GM23338 (cell line): ENCODE measurements around the gene SLC22A5. TPM values are rescaled to one million over a fixed set of nuclear protein-coding genes. Genes with fewer than 3 reads are reported as not detected.

Source experiments
- ATAC-seq: fragments of 200-7000 bp; cut with Tn5 transposase; 3 replicates; pipeline ENCODE4 v1.9.1; 2020
- DNase-seq: peaks from one replicate; pipeline ENCODE4 v3.0.0-alpha.2; 2015; ENCODE audit warnings: low spot score
- H2AFZ ChIP-seq: fragments of 200-600 bp; sonication (generic); 2 replicates; pipeline ENCODE4 v1.8.0; 2016; ENCODE audit warnings: antibody characterized with exemption, mild to moderate bottlenecking, moderate library complexity
- H3F3A ChIP-seq: fragments of 200-600 bp; sonication (generic); replicated peaks from 2 replicates; pipeline ENCODE4 v1.8.0; 2017; ENCODE audit warnings: antibody characterized with exemption, mixed run types, low read depth
- H3K27ac ChIP-seq: fragments of 200-600 bp; sonication (generic); 2 replicates; pipeline ENCODE4 v1.6.1; 2016; ENCODE audit warnings: low read depth
- H3K27me3 ChIP-seq: fragments of 200-600 bp; sonication (generic); 2 replicates; pipeline ENCODE4 v1.8.0; 2016; ENCODE audit warnings: mild to moderate bottlenecking, mixed run types, moderate library complexity; ENCODE audit not compliant: insufficient read depth
- H3K36me3 ChIP-seq: fragments of 200-600 bp; sonication (generic); 2 replicates; pipeline ENCODE4 v1.8.0; 2016; ENCODE audit warnings: mild to moderate bottlenecking; ENCODE audit not compliant: insufficient read depth
- H3K4me1 ChIP-seq: fragments of 200-600 bp; sonication (generic); 2 replicates; pipeline ENCODE4 v1.8.0; 2016; ENCODE audit warnings: mild to moderate bottlenecking, moderate library complexity; ENCODE audit not compliant: insufficient read depth
- H3K4me2 ChIP-seq: fragments of 200-600 bp; sonication (generic); 2 replicates; pipeline ENCODE4 v1.7.1; 2017; ENCODE audit warnings: mixed run types
- H3K4me3 ChIP-seq: fragments of 200-600 bp; sonication (generic); 2 replicates; pipeline ENCODE4 v1.6.1; 2016; ENCODE audit warnings: mixed run types
- H3K79me2 ChIP-seq: fragments of 200-600 bp; sonication (generic); replicated peaks from 2 replicates; pipeline ENCODE4 v1.8.0; 2017; ENCODE audit warnings: mild to moderate bottlenecking; ENCODE audit not compliant: insufficient read depth
- H3K9me2 ChIP-seq: fragments of 200-600 bp; sonication (generic); 2 replicates; pipeline ENCODE4 v1.8.0; 2017; ENCODE audit not compliant: insufficient read depth
- H4K20me1 ChIP-seq: fragments of 200-600 bp; sonication (generic); replicated peaks from 2 replicates; pipeline ENCODE4 v1.8.0; 2017; ENCODE audit warnings: mild to moderate bottlenecking; ENCODE audit not compliant: insufficient read depth
- H3K27ac Mint-ChIP-seq: 2 replicates; pipeline ENCODE4 v1.8.0; 2020; ENCODE audit warnings: inconsistent platforms, mild to moderate bottlenecking, moderate library complexity, mixed read lengths
- H3K27me3 Mint-ChIP-seq: 3 replicates; pipeline ENCODE4 v1.8.0; 2022; ENCODE audit warnings: low read depth, mild to moderate bottlenecking, moderate library complexity, mixed read lengths, inconsistent platforms; ENCODE audit not compliant: insufficient read depth, poor library complexity
- H3K36me3 Mint-ChIP-seq: 3 replicates; pipeline ENCODE4 v1.8.0; 2021; ENCODE audit warnings: low read depth, mild to moderate bottlenecking, inconsistent platforms, moderate library complexity, mixed read lengths
- H3K4me1 Mint-ChIP-seq: 3 replicates; pipeline ENCODE4 v1.8.0; 2020; ENCODE audit warnings: mild to moderate bottlenecking, inconsistent platforms, mixed read lengths
- H3K4me3 Mint-ChIP-seq: 3 replicates; pipeline ENCODE4 v1.8.0; 2021; ENCODE audit warnings: moderate library complexity, mild to moderate bottlenecking, inconsistent platforms, mixed read lengths
- H3K9me3 Mint-ChIP-seq: 3 replicates; pipeline ENCODE4 v1.8.0; 2020; ENCODE audit warnings: moderate library complexity, mild to moderate bottlenecking, inconsistent platforms, mixed read lengths
- CREB1 ChIP-seq: fragments of 250-450 bp; sonication (Bioruptor Pico); IDR thresholded peaks from 2 replicates; pipeline ENCODE4 v1.5.0; 2020; ENCODE audit warnings: low read depth, mild to moderate bottlenecking, moderate library complexity
- EZH2 ChIP-seq: fragments of 200-600 bp; sonication (generic); IDR thresholded peaks from one replicate; pipeline ENCODE4 v1.8.0; 2017; ENCODE audit warnings: antibody characterized with exemption, mild to moderate bottlenecking, low read depth; ENCODE audit not compliant: unreplicated experiment
- EZH2phosphoT487 ChIP-seq: fragments of 200-600 bp; sonication (generic); IDR thresholded peaks from one replicate; pipeline ENCODE4 v1.8.1; 2018; ENCODE audit warnings: antibody characterized with exemption; ENCODE audit not compliant: unreplicated experiment
- POLR2AphosphoS5 ChIP-seq: IDR thresholded peaks from 2 replicates; pipeline ENCODE4 v1.6.1; 2016; ENCODE audit warnings: antibody characterized with exemption, low read depth
- STAT1 ChIP-seq: IDR thresholded peaks from one replicate; pipeline ENCODE4 v1.6.1; 2016; ENCODE audit warnings: antibody characterized with exemption; ENCODE audit not compliant: unreplicated experiment
- ZNF114 ChIP-seq: fragments of 250-450 bp; sonication (Bioruptor Pico); IDR thresholded peaks from 2 replicates; pipeline ENCODE4 v1.5.0; 2020; ENCODE audit warnings: mild to moderate bottlenecking, moderate library complexity
- ZNF331 ChIP-seq: fragments of 250-450 bp; sonication (Bioruptor Pico); IDR thresholded peaks from 2 replicates; pipeline ENCODE4 v1.5.0; 2020; ENCODE audit warnings: low read depth, mild to moderate bottlenecking, moderate library complexity
- polyA plus RNA-seq: library from polyadenylated mRNA; unstranded; fragments of >200 nt; fragmentation: Nextera tagmentation; extraction: Ambion mirVana; gene quantifications from 2 replicates; pipeline ENCODE4 v1.2.1, GENCODE V29; 2016
- total RNA-seq: library from RNA; depleted of rRNA; stranded (reverse); fragments of >200 nt; shearing (Covaris generic); gene quantifications from 2 replicates; pipeline ENCODE4 v1.2.3, GENCODE V29; 2014
- TF ChIP-seq, protein P1 (sequence below): IDR thresholded peaks from one replicate; pipeline ENCODE4 v1.6.1; 2018; ENCODE audit warnings: antibody characterized with exemption; ENCODE audit not compliant: unreplicated experiment
- TF ChIP-seq, protein P2 (sequence below), 2 experiments: fragments of 200-600 bp in 1 of 2; sonication (generic) in 1 of 2; conservative IDR thresholded peaks; 2 replicates each; pipeline versions ENCODE4 v1.5.1 to v1.6.1; 2016 to 2017; ENCODE audit warnings: antibody characterized with exemption in 2 of 2, low read depth in 2 of 2, mild to moderate bottlenecking in 2 of 2, moderate library complexity in 1 of 2
- TF ChIP-seq, protein P3 (sequence below): IDR thresholded peaks from 2 replicates; pipeline ENCODE4 v1.6.1; 2016; ENCODE audit warnings: antibody characterized with exemption

The SLC22A5 gene
- total and polyA plus RNA-seq, 2 experiments from 2014 or later: 1.9 to 2.4 TPM

DNA sequence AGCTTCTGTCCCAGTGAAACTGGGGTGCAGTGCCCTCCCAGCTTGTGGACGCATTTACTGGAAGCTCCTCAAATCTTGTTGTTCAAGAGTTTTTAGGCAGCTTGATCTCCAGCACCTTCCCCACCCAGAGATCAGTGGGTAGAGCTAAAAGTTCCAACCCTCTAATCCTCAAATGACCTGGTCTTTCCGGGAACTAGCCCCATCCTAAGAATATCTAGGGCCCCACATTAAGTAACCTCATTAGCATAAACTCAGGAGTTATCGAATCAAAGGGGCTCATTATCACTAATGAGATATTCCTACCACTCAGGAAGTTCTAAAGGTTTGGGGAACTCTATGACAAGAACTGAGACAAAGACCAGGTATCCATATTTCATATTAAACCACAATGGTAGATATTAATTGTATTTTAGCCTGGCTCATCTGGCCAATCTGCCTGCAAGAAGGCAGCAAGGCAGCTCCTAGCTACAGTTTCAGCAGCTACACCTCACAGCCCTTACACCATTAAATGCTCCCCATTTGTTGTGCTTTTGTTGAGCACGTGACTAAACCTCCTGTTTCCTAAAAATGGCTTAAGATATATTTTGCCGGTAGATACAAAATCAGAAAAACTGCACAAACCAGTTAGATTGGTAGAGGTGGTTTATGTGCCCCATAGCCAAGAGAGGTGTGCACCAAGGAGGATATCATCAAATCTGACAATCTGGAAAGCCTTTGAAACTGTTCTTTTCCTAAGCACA lies 24.6 kb upstream of the SLC22A5 start (continued):
- TF ChIP-seq, protein P1, sequence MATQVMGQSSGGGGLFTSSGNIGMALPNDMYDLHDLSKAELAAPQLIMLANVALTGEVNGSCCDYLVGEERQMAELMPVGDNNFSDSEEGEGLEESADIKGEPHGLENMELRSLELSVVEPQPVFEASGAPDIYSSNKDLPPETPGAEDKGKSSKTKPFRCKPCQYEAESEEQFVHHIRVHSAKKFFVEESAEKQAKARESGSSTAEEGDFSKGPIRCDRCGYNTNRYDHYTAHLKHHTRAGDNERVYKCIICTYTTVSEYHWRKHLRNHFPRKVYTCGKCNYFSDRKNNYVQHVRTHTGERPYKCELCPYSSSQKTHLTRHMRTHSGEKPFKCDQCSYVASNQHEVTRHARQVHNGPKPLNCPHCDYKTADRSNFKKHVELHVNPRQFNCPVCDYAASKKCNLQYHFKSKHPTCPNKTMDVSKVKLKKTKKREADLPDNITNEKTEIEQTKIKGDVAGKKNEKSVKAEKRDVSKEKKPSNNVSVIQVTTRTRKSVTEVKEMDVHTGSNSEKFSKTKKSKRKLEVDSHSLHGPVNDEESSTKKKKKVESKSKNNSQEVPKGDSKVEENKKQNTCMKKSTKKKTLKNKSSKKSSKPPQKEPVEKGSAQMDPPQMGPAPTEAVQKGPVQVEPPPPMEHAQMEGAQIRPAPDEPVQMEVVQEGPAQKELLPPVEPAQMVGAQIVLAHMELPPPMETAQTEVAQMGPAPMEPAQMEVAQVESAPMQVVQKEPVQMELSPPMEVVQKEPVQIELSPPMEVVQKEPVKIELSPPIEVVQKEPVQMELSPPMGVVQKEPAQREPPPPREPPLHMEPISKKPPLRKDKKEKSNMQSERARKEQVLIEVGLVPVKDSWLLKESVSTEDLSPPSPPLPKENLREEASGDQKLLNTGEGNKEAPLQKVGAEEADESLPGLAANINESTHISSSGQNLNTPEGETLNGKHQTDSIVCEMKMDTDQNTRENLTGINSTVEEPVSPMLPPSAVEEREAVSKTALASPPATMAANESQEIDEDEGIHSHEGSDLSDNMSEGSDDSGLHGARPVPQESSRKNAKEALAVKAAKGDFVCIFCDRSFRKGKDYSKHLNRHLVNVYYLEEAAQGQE: no peak
- TF ChIP-seq POLR2AphosphoS5 (no peak), EZH2phosphoT487 (no peak), ZNF331 (no peak), CREB1 (CRISPR knock-in tag) (no peak), STAT1 (no peak), ZNF114 (CRISPR knock-in tag) (no peak)
- TF ChIP-seq, protein P2, sequence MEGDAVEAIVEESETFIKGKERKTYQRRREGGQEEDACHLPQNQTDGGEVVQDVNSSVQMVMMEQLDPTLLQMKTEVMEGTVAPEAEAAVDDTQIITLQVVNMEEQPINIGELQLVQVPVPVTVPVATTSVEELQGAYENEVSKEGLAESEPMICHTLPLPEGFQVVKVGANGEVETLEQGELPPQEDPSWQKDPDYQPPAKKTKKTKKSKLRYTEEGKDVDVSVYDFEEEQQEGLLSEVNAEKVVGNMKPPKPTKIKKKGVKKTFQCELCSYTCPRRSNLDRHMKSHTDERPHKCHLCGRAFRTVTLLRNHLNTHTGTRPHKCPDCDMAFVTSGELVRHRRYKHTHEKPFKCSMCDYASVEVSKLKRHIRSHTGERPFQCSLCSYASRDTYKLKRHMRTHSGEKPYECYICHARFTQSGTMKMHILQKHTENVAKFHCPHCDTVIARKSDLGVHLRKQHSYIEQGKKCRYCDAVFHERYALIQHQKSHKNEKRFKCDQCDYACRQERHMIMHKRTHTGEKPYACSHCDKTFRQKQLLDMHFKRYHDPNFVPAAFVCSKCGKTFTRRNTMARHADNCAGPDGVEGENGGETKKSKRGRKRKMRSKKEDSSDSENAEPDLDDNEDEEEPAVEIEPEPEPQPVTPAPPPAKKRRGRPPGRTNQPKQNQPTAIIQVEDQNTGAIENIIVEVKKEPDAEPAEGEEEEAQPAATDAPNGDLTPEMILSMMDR (conservative IDR thresholded peaks at IDR 0.05; ENCODE audit: low read depth in 2 of 2): no peak
- TF ChIP-seq, protein P3, sequence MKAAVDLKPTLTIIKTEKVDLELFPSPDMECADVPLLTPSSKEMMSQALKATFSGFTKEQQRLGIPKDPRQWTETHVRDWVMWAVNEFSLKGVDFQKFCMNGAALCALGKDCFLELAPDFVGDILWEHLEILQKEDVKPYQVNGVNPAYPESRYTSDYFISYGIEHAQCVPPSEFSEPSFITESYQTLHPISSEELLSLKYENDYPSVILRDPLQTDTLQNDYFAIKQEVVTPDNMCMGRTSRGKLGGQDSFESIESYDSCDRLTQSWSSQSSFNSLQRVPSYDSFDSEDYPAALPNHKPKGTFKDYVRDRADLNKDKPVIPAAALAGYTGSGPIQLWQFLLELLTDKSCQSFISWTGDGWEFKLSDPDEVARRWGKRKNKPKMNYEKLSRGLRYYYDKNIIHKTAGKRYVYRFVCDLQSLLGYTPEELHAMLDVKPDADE: no peak

GRCh38 chr5:132353486-132353995 lies 16.0 kb upstream of the SLC22A5 start:
- no peak overlapping the region for H3K27ac Mint-ChIP-seq
- Histone ChIP-seq H3K36me3 (no peaks in the 10 kb centered on the region; the same call in 1 of the 2 replicates), H4K20me1 (no peaks in the 10 kb centered on the region), H3K4me2 (no peak overlapping the region), H3K79me2 (no peaks in the 10 kb centered on the region), H3K9me2 (0 out of 2 replicates have a peak, but pooled peaks cover 10% of the 10 kb centered on the region), H3K4me3 (no peak overlapping the region), H2AFZ (no peak overlapping the region), H3F3A (no peaks in the 10 kb centered on the region), H3K27me3 (no peaks in the 10 kb centered on the region), H3K4me1 (peaks cover 12% of the 10 kb centered on the region), H3K27ac (no peak overlapping the region)
- H3K4me3 Mint-ChIP-seq: no peak overlapping the region
- peaks cover 24% of the 10 kb centered on the region for H3K9me3 Mint-ChIP-seq
- H3K36me3 Mint-ChIP-seq: peaks cover 26% of the 10 kb centered on the region
- ATAC-seq: no peak
- no peak for TF ChIP-seq EZH2
- H3K27me3 Mint-ChIP-seq: peaks cover 4% of the 10 kb centered on the region
- DNase-seq: no peak
- H3K4me1 Mint-ChIP-seq: peaks cover 9% of the 10 kb centered on the region
